Neural progenitor cell (in vitro differentiated cells): ENCODE data around the gene LGR6. TPM values are rescaled to one million over a fixed set of nuclear protein-coding genes. Genes with fewer than 3 reads are reported as not detected.
"Not testable (repeated sequence)": the region's sequence is repeated elsewhere in the genome, so short reads cannot be mapped to it uniquely, and the experiment has no call there.

Source experiments
- DNase-seq: peaks from one replicate; pipeline ENCODE4 v3.0.0-alpha.2; 2016; ENCODE audit warnings: low spot score
- H2AFZ ChIP-seq: fragments of 200-600 bp; sonication (generic); replicated peaks from 2 replicates; pipeline ENCODE4 v1.6.1; 2016; ENCODE audit warnings: antibody characterized with exemption
- H3F3A ChIP-seq: fragments of 200-600 bp; sonication (generic); 2 replicates; pipeline ENCODE4 v1.6.1; 2016; ENCODE audit warnings: antibody characterized with exemption, low read depth
- H3K27ac ChIP-seq: fragments of 200-600 bp; sonication (generic); 2 replicates; pipeline ENCODE4 v1.5.1; 2016; ENCODE audit warnings: mild to moderate bottlenecking
- H3K27me3 ChIP-seq: fragments of 200-600 bp; sonication (generic); 2 replicates; pipeline ENCODE4 v1.6.1; 2016; ENCODE audit warnings: mild to moderate bottlenecking, moderate library complexity
- H3K36me3 ChIP-seq: fragments of 200-600 bp; sonication (generic); 2 replicates; pipeline ENCODE4 v1.5.1; 2016
- H3K4me1 ChIP-seq: fragments of 200-600 bp; sonication (generic); 2 replicates; pipeline ENCODE4 v1.6.1; 2016; ENCODE audit warnings: mixed run types
- H3K4me2 ChIP-seq: fragments of 200-600 bp; sonication (generic); 2 replicates; pipeline ENCODE4 v1.6.1; 2016
- H3K4me3 ChIP-seq: fragments of 200-600 bp; sonication (generic); 2 replicates; pipeline ENCODE4 v1.5.1; 2016
- H3K79me2 ChIP-seq: fragments of 200-600 bp; sonication (generic); 2 replicates; pipeline ENCODE4 v1.6.1; 2016; ENCODE audit warnings: low read depth
- H3K9ac ChIP-seq: fragments of 200-600 bp; sonication (generic); 2 replicates; pipeline ENCODE4 v1.6.1; 2016
- H3K9me3 ChIP-seq: fragments of 200-600 bp; sonication (generic); 2 replicates; pipeline ENCODE4 v1.5.1; 2016; ENCODE audit warnings: low read depth
- H4K20me1 ChIP-seq: fragments of 200-600 bp; sonication (generic); 2 replicates; pipeline ENCODE4 v1.6.1; 2016; ENCODE audit warnings: low read depth
- H3K27ac Mint-ChIP-seq: 3 replicates; pipeline ENCODE4 v1.8.0; 2021; ENCODE audit warnings: mixed read lengths
- H3K27me3 Mint-ChIP-seq: 2 replicates; pipeline ENCODE4 v1.8.0; 2022; ENCODE audit warnings: low read depth, mild to moderate bottlenecking, inconsistent platforms, moderate library complexity, mixed read lengths; ENCODE audit not compliant: insufficient read depth
- H3K36me3 Mint-ChIP-seq: 3 replicates; pipeline ENCODE4 v1.8.0; 2021; ENCODE audit warnings: mixed read lengths
- H3K4me1 Mint-ChIP-seq: 3 replicates; pipeline ENCODE4 v1.8.0; 2021; ENCODE audit warnings: mixed read lengths
- H3K4me3 Mint-ChIP-seq: 3 replicates; pipeline ENCODE4 v1.8.0; 2021; ENCODE audit warnings: mild to moderate bottlenecking, moderate library complexity, mixed read lengths
- H3K9me3 Mint-ChIP-seq: 3 replicates; pipeline ENCODE4 v1.8.0; 2020; ENCODE audit warnings: mixed read lengths
- EZH2 ChIP-seq: fragments of 200-600 bp; sonication (generic); IDR thresholded peaks from 2 replicates; pipeline ENCODE4 v1.6.1; 2017; ENCODE audit warnings: antibody characterized with exemption, mild to moderate bottlenecking, moderate library complexity
- EZH2phosphoT487 ChIP-seq: fragments of 200-600 bp; sonication (generic); IDR thresholded peaks from 2 replicates; pipeline ENCODE4 v1.6.1; 2017; ENCODE audit warnings: antibody characterized with exemption
- total RNA-seq: library from RNA; depleted of rRNA; stranded (reverse); fragments of >200 nt; gene quantifications from 2 replicates; pipeline ENCODE4 v1.2.3, GENCODE V29; 2015; ENCODE audit warnings: low replicate concordance
- TF ChIP-seq, protein P1 (sequence below): fragments of 200-600 bp; sonication (generic); IDR thresholded peaks from 2 replicates; pipeline ENCODE4 v1.5.1; 2017; ENCODE audit warnings: antibody characterized with exemption, mild to moderate bottlenecking

LGR6 gene
- total RNA-seq, 1 donor from 2014 or later: not detected

DNA sequence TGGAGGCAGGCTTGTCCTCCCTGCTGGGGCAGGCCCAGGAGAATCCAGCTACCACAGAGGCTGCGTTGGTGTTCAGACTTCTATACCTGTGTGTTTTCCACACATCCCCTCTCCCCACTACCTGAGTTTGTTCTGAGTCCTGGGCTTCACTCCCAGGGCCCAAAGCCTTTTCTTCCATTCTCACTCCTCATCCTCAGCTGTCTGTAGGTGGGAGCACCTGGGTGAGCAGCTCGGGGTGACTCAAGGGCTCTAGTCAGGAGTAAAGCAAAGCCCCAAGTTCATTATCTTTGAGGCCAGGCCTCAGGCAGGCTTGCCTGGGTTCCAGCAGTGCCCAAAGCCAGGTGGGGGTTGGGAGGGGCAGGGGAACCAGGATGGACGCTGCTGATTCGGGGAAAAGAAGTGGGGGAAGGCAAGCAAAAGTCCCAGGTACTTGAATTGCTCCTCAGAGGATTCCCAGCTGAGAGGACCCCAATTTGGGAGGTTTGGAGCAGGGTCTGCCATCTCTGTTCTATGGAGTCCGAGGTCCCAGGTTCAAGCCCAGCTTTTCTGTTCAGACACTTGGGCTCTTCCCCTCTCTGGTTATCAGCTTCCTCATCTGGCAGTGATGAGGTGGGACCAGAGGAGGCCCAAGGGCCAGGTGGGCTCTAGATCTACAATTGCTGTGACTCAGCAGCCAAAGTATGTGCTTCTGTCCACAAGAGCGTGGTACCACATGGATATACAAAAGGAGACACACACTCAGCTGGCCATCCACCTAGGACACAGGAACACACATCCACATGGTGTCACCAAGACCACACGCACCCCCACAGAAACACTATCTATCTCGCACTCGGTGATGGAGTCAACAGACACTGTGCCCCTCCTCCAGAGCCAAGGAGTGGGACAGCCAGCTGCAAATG is 27.4 kb upstream of the LGR6 start:
- Histone ChIP-seq H2AFZ (no peak overlapping the region), H3K27me3 (no peaks in the 10 kb centered on the region), H3K4me3 (no peak overlapping the region), H3K79me2 (no peaks in the 10 kb centered on the region), H3F3A (peaks cover 4% of the 10 kb centered on the region), H3K4me1 (peaks cover 11% of the 10 kb centered on the region), H3K9me3 (no peaks in the 10 kb centered on the region), H3K4me2 (no peak overlapping the region), H4K20me1 (no peaks in the 10 kb centered on the region), H3K27ac (no peak overlapping the region), H3K9ac (no peak overlapping the region), H3K36me3 (no peaks in the 10 kb centered on the region)
- no peak for DNase-seq
- Mint-ChIP-seq H3K27me3 (peaks cover 4% of the 10 kb centered on the region), H3K27ac (no peak overlapping the region), H3K4me1 (peaks cover 21% of the 10 kb centered on the region), H3K4me3 (peak overlapping the region; percentile 5), H3K36me3 (no peaks in the 10 kb centered on the region), H3K9me3 (no peaks in the 10 kb centered on the region)
- TF ChIP-seq, protein P1, sequence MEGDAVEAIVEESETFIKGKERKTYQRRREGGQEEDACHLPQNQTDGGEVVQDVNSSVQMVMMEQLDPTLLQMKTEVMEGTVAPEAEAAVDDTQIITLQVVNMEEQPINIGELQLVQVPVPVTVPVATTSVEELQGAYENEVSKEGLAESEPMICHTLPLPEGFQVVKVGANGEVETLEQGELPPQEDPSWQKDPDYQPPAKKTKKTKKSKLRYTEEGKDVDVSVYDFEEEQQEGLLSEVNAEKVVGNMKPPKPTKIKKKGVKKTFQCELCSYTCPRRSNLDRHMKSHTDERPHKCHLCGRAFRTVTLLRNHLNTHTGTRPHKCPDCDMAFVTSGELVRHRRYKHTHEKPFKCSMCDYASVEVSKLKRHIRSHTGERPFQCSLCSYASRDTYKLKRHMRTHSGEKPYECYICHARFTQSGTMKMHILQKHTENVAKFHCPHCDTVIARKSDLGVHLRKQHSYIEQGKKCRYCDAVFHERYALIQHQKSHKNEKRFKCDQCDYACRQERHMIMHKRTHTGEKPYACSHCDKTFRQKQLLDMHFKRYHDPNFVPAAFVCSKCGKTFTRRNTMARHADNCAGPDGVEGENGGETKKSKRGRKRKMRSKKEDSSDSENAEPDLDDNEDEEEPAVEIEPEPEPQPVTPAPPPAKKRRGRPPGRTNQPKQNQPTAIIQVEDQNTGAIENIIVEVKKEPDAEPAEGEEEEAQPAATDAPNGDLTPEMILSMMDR: no peak
- TF ChIP-seq EZH2phosphoT487: no peak
- TF ChIP-seq EZH2: no peak

DNA sequence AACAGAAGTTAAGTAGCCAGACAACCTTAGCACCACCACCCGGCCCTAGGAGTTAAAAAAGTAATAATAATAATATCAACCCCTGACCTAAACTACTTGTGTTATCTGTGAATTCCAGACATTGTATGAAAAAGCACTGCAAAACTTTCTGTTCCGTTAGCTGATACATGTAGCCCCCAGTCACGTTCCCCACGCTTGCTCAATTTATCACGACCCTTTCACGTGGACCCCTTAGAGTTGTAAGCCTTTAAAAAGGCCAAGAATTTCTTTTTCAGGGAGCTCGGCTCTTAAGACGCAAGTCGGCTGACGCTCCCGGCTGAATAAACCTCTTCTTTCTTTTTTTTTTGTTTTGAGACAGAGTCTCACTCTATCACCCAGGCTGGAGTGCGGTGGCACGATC is 26.5 kb upstream of the LGR6 start:
- not testable (repeated sequence) for H3K27ac ChIP-seq, DNase-seq, H3K4me2 ChIP-seq, H3K36me3 ChIP-seq, H2AFZ ChIP-seq, H3K4me3 Mint-ChIP-seq, H3K27ac Mint-ChIP-seq, H4K20me1 ChIP-seq, H3K9me3 Mint-ChIP-seq, H3K36me3 Mint-ChIP-seq, H3F3A ChIP-seq, H3K4me3 ChIP-seq, H3K79me2 ChIP-seq, H3K9ac ChIP-seq, H3K9me3 ChIP-seq, H3K27me3 Mint-ChIP-seq, H3K27me3 ChIP-seq
- H3K4me1 ChIP-seq: peaks cover 11% of the 10 kb centered on the region
- peaks cover 17% of the 10 kb centered on the region for H3K4me1 Mint-ChIP-seq

DNA sequence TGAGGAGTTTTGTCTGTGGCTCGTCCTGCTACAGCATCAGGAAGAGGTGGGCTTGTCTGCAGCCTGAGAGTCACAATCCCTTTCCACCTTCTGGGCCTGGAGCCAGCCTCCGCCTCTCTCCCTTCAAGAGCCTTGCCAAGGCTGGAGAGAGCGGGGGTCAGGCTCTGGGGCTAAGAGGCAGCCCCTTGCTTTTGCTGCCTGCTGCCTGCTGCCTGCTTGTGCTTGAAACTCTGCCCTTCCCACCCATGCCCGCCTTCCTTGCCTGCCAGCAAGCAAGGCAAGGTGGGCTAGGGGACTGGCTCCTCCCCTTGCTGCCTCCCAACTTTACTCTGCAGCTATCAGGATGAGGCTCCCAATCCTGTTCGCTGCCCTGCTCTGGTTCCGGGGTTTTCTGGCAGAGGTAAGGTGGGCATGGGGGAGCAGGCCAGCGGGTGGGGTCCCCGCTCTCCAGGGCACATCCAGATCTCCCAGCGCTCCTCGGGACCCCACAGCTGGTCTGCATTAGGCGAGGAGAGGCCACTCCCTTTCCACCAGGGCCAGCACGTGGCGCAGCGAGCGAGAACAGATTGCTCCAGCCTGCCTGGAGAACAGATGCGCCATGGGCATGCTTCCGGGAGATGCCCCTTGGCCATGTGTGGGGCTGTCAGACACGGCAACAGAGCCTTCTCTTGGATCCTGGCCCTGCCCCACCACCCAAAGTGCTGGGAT is 25.7 kb upstream of the LGR6 start:
- Mint-ChIP-seq H3K27me3 (peaks cover 7% of the 10 kb centered on the region), H3K4me3 (no peak overlapping the region), H3K9me3 (no peaks in the 10 kb centered on the region), H3K27ac (no peak overlapping the region), H3K4me1 (peaks cover 14% of the 10 kb centered on the region), H3K36me3 (no peaks in the 10 kb centered on the region)
- Histone ChIP-seq H3K4me3 (no peak overlapping the region), H3K36me3 (no peaks in the 10 kb centered on the region), H4K20me1 (no peaks in the 10 kb centered on the region), H3K27me3 (no peaks in the 10 kb centered on the region), H2AFZ (peak overlapping the region; percentile 24), H3K9ac (no peak overlapping the region), H3K4me2 (no peak overlapping the region), H3K27ac (no peak overlapping the region), H3K9me3 (no peaks in the 10 kb centered on the region), H3F3A (peaks cover 4% of the 10 kb centered on the region), H3K79me2 (no peaks in the 10 kb centered on the region), H3K4me1 (peaks cover 11% of the 10 kb centered on the region)
- TF ChIP-seq, protein P1: no peak
- TF ChIP-seq EZH2 (no peak), EZH2phosphoT487 (no peak)
- no peak for DNase-seq

DNA sequence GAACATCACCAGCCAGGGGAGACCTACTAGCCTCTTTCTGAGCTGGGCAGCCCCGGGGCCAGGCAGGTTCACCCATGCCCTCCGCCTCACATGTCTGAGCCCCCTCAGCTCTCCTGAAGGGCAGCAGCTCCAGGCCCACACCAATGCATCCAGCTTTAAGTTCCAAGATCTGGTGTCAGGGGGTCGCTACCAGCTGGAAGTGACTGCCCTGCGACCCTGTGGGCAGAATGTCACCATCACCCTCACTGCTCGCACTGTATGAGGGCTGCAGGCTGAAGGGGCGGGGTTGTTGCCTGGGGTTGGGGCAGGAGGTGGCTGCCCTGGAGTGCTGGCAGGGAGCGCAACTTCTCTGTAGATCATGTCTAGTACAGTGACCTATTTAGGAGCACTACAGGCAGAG is 24.7 kb upstream of the LGR6 start:
- Histone ChIP-seq H3K27ac (no peak overlapping the region), H3K79me2 (no peaks in the 10 kb centered on the region), H3K4me3 (no peak overlapping the region), H3K36me3 (no peaks in the 10 kb centered on the region), H3K27me3 (no peaks in the 10 kb centered on the region), H3F3A (peaks cover 4% of the 10 kb centered on the region), H3K4me1 (peaks cover 5% of the 10 kb centered on the region), H3K4me2 (no peak overlapping the region), H3K9me3 (no peaks in the 10 kb centered on the region), H3K9ac (no peak overlapping the region), H2AFZ (no peak overlapping the region), H4K20me1 (no peaks in the 10 kb centered on the region)
- Mint-ChIP-seq H3K27me3 (peaks cover 9% of the 10 kb centered on the region), H3K27ac (no peak overlapping the region), H3K4me3 (no peak overlapping the region), H3K9me3 (no peaks in the 10 kb centered on the region), H3K4me1 (peaks cover 11% of the 10 kb centered on the region), H3K36me3 (no peaks in the 10 kb centered on the region)
- DNase-seq: no peak
- TF ChIP-seq EZH2phosphoT487: no peak
- TF ChIP-seq, protein P1: no peak
- no peak for TF ChIP-seq EZH2
